Kidney (tissue), 14 donors: Measurements from ENCODE around the gene APBB1. TPM values are rescaled to one million over a fixed set of nuclear protein-coding genes. Genes with fewer than 3 reads are reported as not detected.
"Not testable (repeated sequence)": the region's sequence is repeated elsewhere in the genome, so short reads cannot be mapped to it uniquely, and the experiment has no call there.

ENCODE experiments used
- DNase-seq, 5 donors: peaks; one replicate each; pipeline ENCODE4 v3.0.0-alpha.2; 2013 to 2020
- FAIRE-seq: peaks from 2 replicates; lab custom pipeline; 2012; peaks lifted over from hg19 to GRCh38; lab: Jason Lieb, UNC
- H3K27ac ChIP-seq, 2 donors: one replicate each; pipeline ENCODE4 v1.7.0; 2013; ENCODE audit warnings: low read depth in 2 of 2, low read length in 2 of 2, inconsistent platforms in 1 of 2
- H3K27me3 ChIP-seq: one replicate; pipeline ENCODE4 v1.7.1; 2013; ENCODE audit warnings: low read length, inconsistent platforms; ENCODE audit not compliant: control insufficient read depth, insufficient read depth
- H3K36me3 ChIP-seq, 3 donors: one replicate each; pipeline versions ENCODE4 v1.7.0 to v1.7.1; 2013; ENCODE audit warnings: low read length in 3 of 3, control low read depth in 1 of 3, inconsistent platforms in 1 of 3; ENCODE audit not compliant: insufficient read depth in 3 of 3, control insufficient read depth in 2 of 3
- H3K4me1 ChIP-seq, 3 donors: one replicate each; pipeline versions ENCODE4 v1.7.0 to v1.7.1; 2013; ENCODE audit warnings: low read length in 3 of 3, inconsistent platforms in 1 of 3, low read depth in 1 of 3; ENCODE audit not compliant: control insufficient read depth in 2 of 3, insufficient read depth in 2 of 3
- H3K4me3 ChIP-seq, 3 donors: one replicate each; pipeline versions ENCODE4 v1.7.0 to v1.8.1; 2013; ENCODE audit warnings: low read length in 3 of 3, control low read depth in 1 of 3, inconsistent platforms in 1 of 3
- H3K9ac ChIP-seq, 3 donors: one replicate each; pipeline versions ENCODE4 v1.7.0 to v1.7.1; 2013; ENCODE audit warnings: low read length in 3 of 3, control low read depth in 1 of 3, inconsistent platforms in 1 of 3
- H3K9me3 ChIP-seq, 3 donors: one replicate each; pipeline versions ENCODE4 v1.7.0 to v1.7.1; 2013; ENCODE audit warnings: low read length in 3 of 3, control low read depth in 1 of 3, inconsistent platforms in 1 of 3; ENCODE audit not compliant: control insufficient read depth in 2 of 3, insufficient read depth in 1 of 3
- intact Hi-C: fragments of 100-400 bp; cut with DNase I; formaldehyde crosslinking; loops from one replicate; pipeline ENCODE4 v1.11.1; 2022
- polyA plus RNA-seq: library from polyadenylated mRNA; stranded (reverse); fragments of 350-450 nt; fragmentation: Illumina TruSeq; extraction: RNeasy Lipid Tissue Mini Kit (QIAGEN cat#74804); gene quantifications from one replicate; pipeline ENCODE4 v1.2.3, GENCODE V29; 2014; ENCODE audit warnings: low read depth, low replicate concordance; ENCODE audit not compliant: insufficient read depth
- total RNA-seq: library from RNA; stranded (reverse); fragmentation: NEBNext Ultra II Directional; extraction: Animal tissue kit (Norgen Biotek cat#: 25700); gene quantifications from one replicate; pipeline ENCODE4 v1.2.1, GENCODE V29; 2021
- TF ChIP-seq, protein P1 (sequence below): IDR thresholded peaks from 3 replicates; pipeline ENCODE4 v1.5.1; 2012; ENCODE audit warnings: mild to moderate bottlenecking, moderate library complexity, borderline replicate concordance; ENCODE audit not compliant: insufficient read depth; ENCODE audit errors: extremely low read depth
- donor health status: control.
- donor health status: control.
- donor health status: control.
- donor health status: control.
- donor health status: control.
- donor health status: DM: yes; HTN: yes; CAD: no.
- donor health status: Normal renal cell carcinoma (clear cell type).

APBB1 gene
- total and polyA plus RNA-seq, 2 donors from 2014 or later, result 43.7 to 67.2 TPM

DNA sequence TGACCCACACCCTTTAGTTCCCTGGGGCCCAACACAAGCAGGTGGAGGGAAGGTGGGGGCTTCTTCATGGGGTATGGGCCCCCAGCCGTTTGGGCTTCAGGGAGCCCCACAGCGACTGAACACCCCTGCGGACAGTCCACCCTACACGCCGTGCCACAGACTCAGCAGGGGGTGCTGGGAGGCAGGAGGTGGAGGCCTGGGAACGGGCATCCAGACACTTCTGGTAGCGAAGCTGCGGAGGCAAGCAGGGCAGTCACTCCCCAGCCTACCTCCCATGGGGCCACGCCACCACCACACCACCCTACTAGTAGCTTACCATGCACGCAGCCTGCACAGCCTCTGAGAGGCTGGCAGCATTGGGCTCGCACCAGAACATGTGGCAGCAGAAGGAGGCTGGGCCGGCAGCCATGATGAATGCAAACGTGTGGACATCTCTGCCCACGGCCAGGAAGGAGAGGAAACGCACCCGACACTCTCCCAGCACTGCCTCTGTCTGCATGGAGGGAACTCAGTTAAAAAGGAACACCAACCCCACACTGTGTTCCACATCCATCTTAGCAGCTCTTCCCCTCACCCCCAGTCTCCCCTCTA lies 23.3 kb downstream of the APBB1 start:
- FAIRE-seq (no peak), DNase-seq (peak in 1 of 5 donors; percentile 69)
- H3K9me3 ChIP-seq, result no peaks in the 10 kb centered on the region
- no peak overlapping the region for H3K27ac ChIP-seq
- no peak overlapping the region for H3K9ac ChIP-seq
- no peaks in the 10 kb centered on the region for H3K27me3 ChIP-seq
- no peak overlapping the region for H3K4me3 ChIP-seq
- H3K4me1 ChIP-seq, result peaks cover 0 to 5% (median 4%) of the 10 kb centered on the region in 3 donors
- intact Hi-C loops, result no loop called here
- TF ChIP-seq, protein P1, sequence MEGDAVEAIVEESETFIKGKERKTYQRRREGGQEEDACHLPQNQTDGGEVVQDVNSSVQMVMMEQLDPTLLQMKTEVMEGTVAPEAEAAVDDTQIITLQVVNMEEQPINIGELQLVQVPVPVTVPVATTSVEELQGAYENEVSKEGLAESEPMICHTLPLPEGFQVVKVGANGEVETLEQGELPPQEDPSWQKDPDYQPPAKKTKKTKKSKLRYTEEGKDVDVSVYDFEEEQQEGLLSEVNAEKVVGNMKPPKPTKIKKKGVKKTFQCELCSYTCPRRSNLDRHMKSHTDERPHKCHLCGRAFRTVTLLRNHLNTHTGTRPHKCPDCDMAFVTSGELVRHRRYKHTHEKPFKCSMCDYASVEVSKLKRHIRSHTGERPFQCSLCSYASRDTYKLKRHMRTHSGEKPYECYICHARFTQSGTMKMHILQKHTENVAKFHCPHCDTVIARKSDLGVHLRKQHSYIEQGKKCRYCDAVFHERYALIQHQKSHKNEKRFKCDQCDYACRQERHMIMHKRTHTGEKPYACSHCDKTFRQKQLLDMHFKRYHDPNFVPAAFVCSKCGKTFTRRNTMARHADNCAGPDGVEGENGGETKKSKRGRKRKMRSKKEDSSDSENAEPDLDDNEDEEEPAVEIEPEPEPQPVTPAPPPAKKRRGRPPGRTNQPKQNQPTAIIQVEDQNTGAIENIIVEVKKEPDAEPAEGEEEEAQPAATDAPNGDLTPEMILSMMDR, result no peak
- peaks cover 1 to 2% (median 2%) of the 10 kb centered on the region in 3 donors for H3K36me3 ChIP-seq

DNA sequence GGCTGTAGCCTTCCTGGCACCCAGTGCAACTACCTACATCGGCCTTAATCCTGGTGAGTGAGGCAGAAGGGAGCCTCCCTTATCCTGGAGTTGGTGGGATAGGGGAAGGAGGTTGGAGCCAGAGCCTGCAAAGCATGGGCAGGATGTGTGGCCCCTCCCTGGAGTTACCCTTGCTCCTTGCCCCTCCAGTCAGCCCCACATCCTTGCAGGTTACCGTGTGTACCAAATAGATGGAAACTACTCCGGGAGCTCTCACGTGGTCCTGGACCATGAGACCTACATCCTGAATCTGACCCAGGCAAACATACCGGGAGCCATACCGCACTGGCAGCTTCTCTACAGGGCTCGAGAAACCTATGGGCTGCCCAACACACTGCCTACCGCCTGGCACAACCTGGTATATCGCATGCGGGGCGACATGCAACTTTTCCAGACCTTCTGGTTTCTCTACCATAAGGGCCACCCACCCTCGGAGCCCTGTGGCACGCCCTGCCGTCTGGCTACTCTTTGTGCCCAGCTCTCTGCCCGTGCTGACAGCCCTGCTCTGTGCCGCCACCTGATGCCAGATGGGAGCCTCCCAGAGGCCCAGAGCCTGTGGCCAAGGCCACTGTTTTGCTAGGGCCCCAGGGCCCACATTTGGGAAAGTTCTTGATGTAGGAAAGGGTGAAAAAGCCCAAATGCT lies 24.8 kb downstream of the APBB1 start:
- TF ChIP-seq, protein P1, result no peak
- FAIRE-seq, result no peak
- Histone ChIP-seq H3K27ac (no peak overlapping the region), H3K4me3 (no peak overlapping the region), H3K9me3 (no peaks in the 10 kb centered on the region), H3K4me1 (peaks cover 6 to 11% (median 8%) of the 10 kb centered on the region in 3 donors), H3K36me3 (peaks cover 0 to 2% (median 0%) of the 10 kb centered on the region in 3 donors), H3K9ac (no peak overlapping the region), H3K27me3 (no peaks in the 10 kb centered on the region)
- DNase-seq, result no peak
- intact Hi-C loops, result no loop called here

- H3K9me3 ChIP-seq, H3K27me3 ChIP-seq, H3K27ac ChIP-seq, H3K36me3 ChIP-seq, intact Hi-C loops, H3K9ac ChIP-seq, H3K4me3 ChIP-seq, DNase-seq, FAIRE-seq: not testable (repeated sequence)
- H3K4me1 ChIP-seq, result peaks cover 6 to 11% (median 8%) of the 10 kb centered on the region in 3 donors
These were observed 26.6 kb downstream of the APBB1 start for GRCh38 chr11:6392251-6392650.

DNA sequence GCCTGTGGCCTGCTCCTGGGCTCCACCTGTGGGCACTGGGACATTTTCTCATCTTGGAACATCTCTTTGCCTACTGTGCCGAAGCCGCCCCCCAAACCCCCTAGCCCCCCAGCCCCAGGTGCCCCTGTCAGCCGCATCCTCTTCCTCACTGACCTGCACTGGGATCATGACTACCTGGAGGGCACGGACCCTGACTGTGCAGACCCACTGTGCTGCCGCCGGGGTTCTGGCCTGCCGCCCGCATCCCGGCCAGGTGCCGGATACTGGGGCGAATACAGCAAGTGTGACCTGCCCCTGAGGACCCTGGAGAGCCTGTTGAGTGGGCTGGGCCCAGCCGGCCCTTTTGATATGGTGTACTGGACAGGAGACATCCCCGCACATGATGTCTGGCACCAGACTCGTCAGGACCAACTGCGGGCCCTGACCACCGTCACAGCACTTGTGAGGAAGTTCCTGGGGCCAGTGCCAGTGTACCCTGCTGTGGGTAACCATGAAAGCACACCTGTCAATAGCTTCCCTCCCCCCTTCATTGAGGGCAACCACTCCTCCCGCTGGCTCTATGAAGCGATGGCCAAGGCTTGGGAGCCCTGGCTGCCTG lies 27.3 kb downstream of the APBB1 start:
- no peak for FAIRE-seq
- H3K4me1 ChIP-seq, result peaks cover 6 to 11% (median 8%) of the 10 kb centered on the region in 3 donors
- peak overlapping the region in 1 of 3 donors; percentile 95 for H3K9ac ChIP-seq
- intact Hi-C loops, result no loop called here
- no peak for DNase-seq
- H3K27ac ChIP-seq, result no peak overlapping the region
- peak overlapping the region in 2 of 3 donors; percentile 66 to 94 for H3K4me3 ChIP-seq
- H3K9me3 ChIP-seq, result no peaks in the 10 kb centered on the region
- TF ChIP-seq, protein P1, result no peak
- H3K36me3 ChIP-seq, result no peaks in the 10 kb centered on the region
- no peaks in the 10 kb centered on the region for H3K27me3 ChIP-seq
